Glomerular endothelial cell (primary cell): ENCODE measurements around the gene OPTC. TPM values are rescaled to one million over a fixed set of nuclear protein-coding genes. Genes with fewer than 3 reads are reported as not detected.

Experiments
- DNase-seq: peaks from one replicate; pipeline ENCODE4 v3.0.0-alpha.2; 2011; ENCODE audit warnings: low read depth, low spot score; ENCODE audit errors: extremely low read depth
- total RNA-seq: library from RNA; depleted of rRNA; stranded (reverse); fragments of >200 nt; gene quantifications from 2 replicates; pipeline ENCODE4 v1.2.3, GENCODE V29; 2015

Gene OPTC
- total RNA-seq, 1 donor from 2014 or later, result not detected

GRCh38 chr1:203555076-203555475 is 61.1 kb downstream of the OPTC start:
- no peak for DNase-seq

- DNase-seq, result no peak
Measured at GRCh38 chr1:203555511-203556046, 61.6 kb downstream of the OPTC start.

GRCh38 chr1:203556047-203556851 is 62.3 kb downstream of the OPTC start:
- DNase-seq, result no peak

GRCh38 chr1:203557390-203557789 is 63.4 kb downstream of the OPTC start:
- no peak for DNase-seq

GRCh38 chr1:203558064-203558760 is 64.3 kb downstream of the OPTC start:
- peak; percentile 20 for DNase-seq

Other genes starting within 250 kb of the OPTC start
- 35.9 and 54.7 TPM in 2 replicates for gene BTG2, start 188.6 kb upstream of the OPTC start, total RNA-seq
- gene FMOD, start 143.0 kb upstream of the OPTC start, total RNA-seq, result 0.93 and 1.8 TPM in 2 replicates
- not detected in 2 replicates for gene PRELP, start 18.3 kb upstream of the OPTC start, total RNA-seq
- 142 and 158 TPM in 2 replicates for gene ATP2B4, start 132.7 kb downstream of the OPTC start, total RNA-seq